ENCODE measurements around the gene TMPRSS13.
A peak's percentile ranks its signal among the peaks of the same experiment; 100 is the strongest.

The TMPRSS13 gene

GRCh38 chr11:117871784-117872183 lies 57.4 kb downstream of the TMPRSS13 start:
- H3K79me2 ChIP-seq (ENCODE audit: insufficient read depth, low read length): peaks cover 95% of the 10 kb centered on the region
- no peak overlapping the region for H2AFZ ChIP-seq (ENCODE audit: low read depth, low read length)
- no peak overlapping the region for H3K4me3 ChIP-seq (ENCODE audit: low read depth in 1 of 2, low read length in 2 of 2)
- no peaks in the 10 kb centered on the region for H3K9me3 ChIP-seq (ENCODE audit: insufficient read depth, low read length, severe bottlenecking)
- peaks cover 24% of the 10 kb centered on the region for H3K36me3 ChIP-seq (ENCODE audit: insufficient read depth, low read length)
- peaks cover 54% of the 10 kb centered on the region for H3K4me1 ChIP-seq (ENCODE audit: insufficient read depth, low read length)
- no peak for DNase-seq
- H4K20me1 ChIP-seq (ENCODE audit: insufficient read depth, low read length): peaks cover 75% of the 10 kb centered on the region
- ATAC-seq (ENCODE audit: insufficient read depth, low read depth): no peak
- no peak overlapping the region for H3K4me2 ChIP-seq (ENCODE audit: insufficient read depth, low read length)
- TF ChIP-seq CTCF (IDR thresholded peaks at IDR 0.05; ENCODE audit: borderline replicate concordance, extremely low read depth, low read length, poor library complexity, severe bottlenecking) (no peak), EZH2 (IDR thresholded peaks at IDR 0.05; ENCODE audit: borderline replicate concordance, low read depth, low read length, severe bottlenecking) (no peak)
- H3K27me3 ChIP-seq (ENCODE audit: insufficient read depth, low read length, poor library complexity): no peaks in the 10 kb centered on the region
- H3K27ac ChIP-seq (ENCODE audit: low read length): 0 out of 2 replicates have a peak overlapping the region, but pooled peaks have one; percentile 1
- no peak overlapping the region for H3K9ac ChIP-seq (ENCODE audit: low read depth, low read length)

GRCh38 chr11:117871160-117871559 lies 58.0 kb downstream of the TMPRSS13 start:
- Histone ChIP-seq H3K79me2 (ENCODE audit: insufficient read depth, low read length) (peaks cover 99% of the 10 kb centered on the region), H3K4me2 (ENCODE audit: insufficient read depth, low read length) (no peak overlapping the region), H3K27ac (ENCODE audit: low read length) (peak overlapping the region; percentile 54), H3K4me3 (ENCODE audit: low read depth in 1 of 2, low read length in 2 of 2) (no peak overlapping the region), H3K27me3 (ENCODE audit: insufficient read depth, low read length, poor library complexity) (no peaks in the 10 kb centered on the region), H4K20me1 (ENCODE audit: insufficient read depth, low read length) (peaks cover 80% of the 10 kb centered on the region), H3K36me3 (ENCODE audit: insufficient read depth, low read length) (peaks cover 29% of the 10 kb centered on the region), H3K4me1 (ENCODE audit: insufficient read depth, low read length) (peaks cover 52% of the 10 kb centered on the region), H3K9me3 (ENCODE audit: insufficient read depth, low read length, severe bottlenecking) (no peaks in the 10 kb centered on the region), H2AFZ (ENCODE audit: low read depth, low read length) (no peak overlapping the region), H3K9ac (ENCODE audit: low read depth, low read length) (no peak overlapping the region)
- no peak for DNase-seq
- TF ChIP-seq CTCF (IDR thresholded peaks at IDR 0.05; ENCODE audit: borderline replicate concordance, extremely low read depth, low read length, poor library complexity, severe bottlenecking) (no peak), EZH2 (IDR thresholded peaks at IDR 0.05; ENCODE audit: borderline replicate concordance, low read depth, low read length, severe bottlenecking) (no peak)
- no peak for ATAC-seq (ENCODE audit: insufficient read depth, low read depth)

DNA sequence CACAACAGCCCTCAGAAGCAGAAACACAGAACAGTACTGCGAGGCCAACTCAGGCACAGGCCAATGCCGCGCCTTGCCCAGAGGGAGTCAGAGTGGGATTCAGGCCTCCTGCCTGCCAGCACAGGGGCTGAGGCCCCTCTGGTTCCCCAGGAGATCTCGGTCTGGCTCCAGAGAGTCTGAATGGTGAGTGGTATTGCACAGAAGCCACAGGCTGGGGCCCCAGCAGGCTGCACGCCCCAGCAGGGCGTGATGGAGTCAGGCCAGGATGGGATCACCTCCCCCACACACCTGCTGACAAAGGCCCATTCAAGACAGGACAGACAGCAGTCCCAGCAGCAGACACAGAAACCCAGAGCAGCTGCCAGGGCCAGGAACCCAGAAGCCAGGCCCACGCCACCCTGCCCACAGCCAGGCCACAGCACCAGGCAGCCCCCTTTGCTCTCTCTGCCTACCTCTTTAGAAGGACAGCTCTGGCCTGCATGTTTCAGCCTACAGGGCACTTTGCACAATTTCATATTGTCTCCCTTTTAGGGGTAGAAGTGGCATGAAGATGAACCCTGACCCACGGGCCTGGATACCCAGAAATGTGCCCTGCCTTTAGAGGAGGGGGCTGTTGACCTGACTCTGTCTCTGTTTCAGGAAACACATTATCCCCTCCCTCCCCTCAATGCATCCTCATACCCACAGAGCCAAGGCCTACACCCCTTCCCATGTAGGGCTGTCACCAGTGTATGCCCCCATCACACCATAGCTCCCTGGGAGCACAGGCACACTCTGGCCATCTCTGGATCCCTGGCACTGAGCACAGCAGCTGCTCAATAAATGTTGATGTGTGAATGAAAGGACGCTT lies 58.9 kb downstream of the TMPRSS13 start:
- peak; percentile 41 for ATAC-seq (ENCODE audit: insufficient read depth, low read depth)
- Histone ChIP-seq H4K20me1 (ENCODE audit: insufficient read depth, low read length) (peaks cover 80% of the 10 kb centered on the region), H3K27ac (ENCODE audit: low read length) (peak overlapping the region; percentile 54), H3K9me3 (ENCODE audit: insufficient read depth, low read length, severe bottlenecking) (no peaks in the 10 kb centered on the region), H3K79me2 (ENCODE audit: insufficient read depth, low read length) (peaks cover 99% of the 10 kb centered on the region), H3K4me1 (ENCODE audit: insufficient read depth, low read length) (peaks cover 45% of the 10 kb centered on the region), H3K9ac (ENCODE audit: low read depth, low read length) (0 out of 2 replicates have a peak overlapping the region, but pooled peaks have one; percentile 1), H3K36me3 (ENCODE audit: insufficient read depth, low read length) (peaks cover 30% of the 10 kb centered on the region), H3K27me3 (ENCODE audit: insufficient read depth, low read length, poor library complexity) (no peaks in the 10 kb centered on the region), H3K4me3 (ENCODE audit: low read depth in 1 of 2, low read length in 2 of 2) (no peak overlapping the region), H3K4me2 (ENCODE audit: insufficient read depth, low read length) (peak overlapping the region; percentile 17; the same call in 1 of the 2 replicates), H2AFZ (ENCODE audit: low read depth, low read length) (no peak overlapping the region)
- DNase-seq: peak; percentile 37
- TF ChIP-seq EZH2 (IDR thresholded peaks at IDR 0.05; ENCODE audit: borderline replicate concordance, low read depth, low read length, severe bottlenecking): no peak
- TF ChIP-seq CTCF (IDR thresholded peaks at IDR 0.05; ENCODE audit: borderline replicate concordance, extremely low read depth, low read length, poor library complexity, severe bottlenecking): no peak
